Testis (tissue), 2 donors: ENCODE measurements around the gene ENTHD1.

Source experiments
- CTCF ChIP-seq, 3 experiments: fragments of 450-650 bp in 2 of 3; fragments of 200-600 bp in 1 of 3; sonication (generic) in 1 of 3; IDR thresholded peaks; one replicate each; pipeline ENCODE4 v1.5.1; 2016 to 2019; ENCODE audit warnings: antibody characterized with exemption in 3 of 3, mild to moderate bottlenecking in 2 of 3, moderate library complexity in 1 of 3
- POLR2A ChIP-seq: fragments of 450-650 bp; IDR thresholded peaks from one replicate; pipeline ENCODE4 v1.6.1; 2017; ENCODE audit warnings: antibody characterized with exemption, mild to moderate bottlenecking, moderate library complexity

DNA sequence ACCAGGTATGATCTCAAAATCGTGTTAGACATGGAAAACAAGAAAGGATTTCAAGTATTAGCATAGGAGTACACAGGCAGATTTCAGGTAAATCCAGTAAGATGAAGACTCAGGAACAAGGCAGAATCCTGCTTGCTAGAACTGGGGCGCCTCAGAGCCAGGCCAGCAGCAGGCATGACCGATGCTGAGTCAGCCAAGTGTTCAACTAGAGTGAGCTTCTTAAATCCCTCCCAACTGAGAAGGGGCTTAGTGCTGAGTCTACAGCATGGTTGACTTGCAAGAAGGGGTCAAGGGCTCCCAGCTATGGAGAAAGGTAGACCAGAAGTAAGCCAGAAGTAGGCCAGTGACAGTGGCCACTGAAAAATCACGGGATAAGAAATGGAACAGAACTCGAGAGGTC, 19.8 kb upstream of the ENTHD1 start:
- TF ChIP-seq CTCF (IDR thresholded peaks at IDR 0.05) (no peak), POLR2A (no peak)
